ENCODE results near the gene CDK3. TPM values are rescaled to one million over a fixed set of nuclear protein-coding genes. Genes with fewer than 3 reads are reported as not detected.

The CDK3 gene
- total and polyA plus RNA-seq, 9 of the 15 experiments (the other 6 are each of a cell fraction or from before 2014, with no cell fraction given), result 0.55 to 8.2 (median 4.7) TPM

GRCh38 chr17:75970011-75970523 is 30.6 kb upstream of the CDK3 start (continued):
- TF ChIP-seq, protein P1, sequence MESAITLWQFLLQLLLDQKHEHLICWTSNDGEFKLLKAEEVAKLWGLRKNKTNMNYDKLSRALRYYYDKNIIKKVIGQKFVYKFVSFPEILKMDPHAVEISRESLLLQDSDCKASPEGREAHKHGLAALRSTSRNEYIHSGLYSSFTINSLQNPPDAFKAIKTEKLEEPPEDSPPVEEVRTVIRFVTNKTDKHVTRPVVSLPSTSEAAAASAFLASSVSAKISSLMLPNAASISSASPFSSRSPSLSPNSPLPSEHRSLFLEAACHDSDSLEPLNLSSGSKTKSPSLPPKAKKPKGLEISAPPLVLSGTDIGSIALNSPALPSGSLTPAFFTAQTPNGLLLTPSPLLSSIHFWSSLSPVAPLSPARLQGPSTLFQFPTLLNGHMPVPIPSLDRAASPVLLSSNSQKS (CRISPR knock-in tag; IDR thresholded peaks at IDR 0.05), result no peak
- peak; percentile 36; the same call in 1 of the 2 replicates for TF ChIP-seq ZNF644 (tag; IDR thresholded peaks at IDR 0.05; ENCODE audit: low read depth)
- peak; percentile 91 for TF ChIP-seq NCOR1 (IDR thresholded peaks at IDR 0.05)
- 0 out of 2 replicates have a peak, but pooled peaks have one; percentile 41 for TF ChIP-seq JUN (IDR thresholded peaks at IDR 0.05; ENCODE audit: borderline replicate concordance, low read depth, low read length)
- TF ChIP-seq JUN (CRISPR knock-in tag; IDR thresholded peaks at IDR 0.05; ENCODE audit: borderline replicate concordance), result no peak
- TF ChIP-seq ZZZ3 (IDR thresholded peaks at IDR 0.05), result no peak
- TF ChIP-seq ZNF551 (CRISPR knock-in tag; IDR thresholded peaks at IDR 0.05), result no peak
- no peak for TF ChIP-seq PTTG1 (tag; IDR thresholded peaks at IDR 0.05; ENCODE audit: low read depth)
- TF ChIP-seq TCF7L2 (IDR thresholded peaks at IDR 0.05; ENCODE audit: low read depth, low read length), result peak; percentile 65; the same call in 1 of the 2 replicates
- peak; percentile 67 for TF ChIP-seq NEUROD1 (IDR thresholded peaks at IDR 0.05; ENCODE audit: borderline replicate concordance, low read depth, low read length, partially characterized antibody)
- TF ChIP-seq ZBTB12 (CRISPR knock-in tag; IDR thresholded peaks at IDR 0.05), result no peak
- peak; percentile 96 for TF ChIP-seq TEAD4 (IDR thresholded peaks at IDR 0.05; ENCODE audit: low read length)
- TF ChIP-seq TEAD4 (CRISPR knock-in tag; IDR thresholded peaks at IDR 0.05; ENCODE audit: borderline replicate concordance), result no peak
- peak; percentile 43; the same call in 1 of the 2 replicates for TF ChIP-seq KAT7 (CRISPR knock-in tag; IDR thresholded peaks at IDR 0.05; ENCODE audit: borderline replicate concordance)
- TF ChIP-seq CUX1 (CRISPR knock-in tag; IDR thresholded peaks at IDR 0.05), result no peak
- peak in 1 of 2 experiments; percentile 88 for TF ChIP-seq AFF1 (IDR thresholded peaks at IDR 0.05; ENCODE audit: low read depth in 1 of 2, partially characterized antibody in 2 of 2)

Data from K562 (cell line).